Astrocyte (in vitro differentiated cells and primary cell): ENCODE results near the gene PPIA.

Experiments used
- EZH2 ChIP-seq: IDR thresholded peaks from 2 replicates; pipeline ENCODE4 v1.6.1; 2012; ENCODE audit warnings: mild to moderate bottlenecking, low read length, inconsistent platforms; ENCODE audit not compliant: insufficient read depth
- TF ChIP-seq, protein P1 (sequence below): IDR thresholded peaks from 2 replicates; pipeline ENCODE4 v1.5.1; 2011; ENCODE audit warnings: low read depth, mild to moderate bottlenecking, inconsistent platforms, low read length, moderate library complexity; ENCODE audit not compliant: insufficient read depth

DNA sequence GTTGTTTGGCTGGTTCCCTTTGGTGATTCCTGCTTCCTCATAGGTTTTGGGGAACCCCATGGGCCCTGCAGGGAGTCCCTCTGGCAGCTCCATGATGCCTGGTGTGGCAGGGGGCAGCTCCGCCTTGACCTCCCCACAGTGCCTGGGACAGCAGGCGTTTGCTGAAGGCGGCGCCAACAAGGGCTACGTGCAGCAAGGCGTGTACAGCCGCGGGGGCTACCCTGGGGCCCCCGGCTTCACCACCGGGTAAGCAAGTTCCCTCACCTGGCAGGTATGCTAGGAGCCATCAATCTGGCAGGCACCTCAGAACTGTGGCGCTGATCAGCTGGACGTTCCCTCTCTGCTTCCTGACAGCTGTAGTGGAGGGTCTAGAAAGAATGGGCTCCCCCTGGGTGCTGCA, 39.6 kb upstream of the PPIA start:
- TF ChIP-seq, protein P1, sequence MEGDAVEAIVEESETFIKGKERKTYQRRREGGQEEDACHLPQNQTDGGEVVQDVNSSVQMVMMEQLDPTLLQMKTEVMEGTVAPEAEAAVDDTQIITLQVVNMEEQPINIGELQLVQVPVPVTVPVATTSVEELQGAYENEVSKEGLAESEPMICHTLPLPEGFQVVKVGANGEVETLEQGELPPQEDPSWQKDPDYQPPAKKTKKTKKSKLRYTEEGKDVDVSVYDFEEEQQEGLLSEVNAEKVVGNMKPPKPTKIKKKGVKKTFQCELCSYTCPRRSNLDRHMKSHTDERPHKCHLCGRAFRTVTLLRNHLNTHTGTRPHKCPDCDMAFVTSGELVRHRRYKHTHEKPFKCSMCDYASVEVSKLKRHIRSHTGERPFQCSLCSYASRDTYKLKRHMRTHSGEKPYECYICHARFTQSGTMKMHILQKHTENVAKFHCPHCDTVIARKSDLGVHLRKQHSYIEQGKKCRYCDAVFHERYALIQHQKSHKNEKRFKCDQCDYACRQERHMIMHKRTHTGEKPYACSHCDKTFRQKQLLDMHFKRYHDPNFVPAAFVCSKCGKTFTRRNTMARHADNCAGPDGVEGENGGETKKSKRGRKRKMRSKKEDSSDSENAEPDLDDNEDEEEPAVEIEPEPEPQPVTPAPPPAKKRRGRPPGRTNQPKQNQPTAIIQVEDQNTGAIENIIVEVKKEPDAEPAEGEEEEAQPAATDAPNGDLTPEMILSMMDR: no peak
- no peak for TF ChIP-seq EZH2
